Neural cell (in vitro differentiated cells): ENCODE results near the gene ACAN. TPM values are rescaled to one million over a fixed set of nuclear protein-coding genes. Genes with fewer than 3 reads are reported as not detected.

Experiments used
- H2AFZ ChIP-seq: fragments of 200-600, 300-800 bp; sonication (generic), shearing (Covaris generic); 2 replicates; pipeline ENCODE4 v1.6.0; 2014; ENCODE audit warnings: low read depth, mild to moderate bottlenecking, antibody characterized with exemption, low read length, moderate library complexity
- H3F3A ChIP-seq: fragments of 200-600 bp; shearing (Covaris generic); 2 replicates; pipeline ENCODE4 v1.6.1; 2016; ENCODE audit warnings: mild to moderate bottlenecking, moderate library complexity, mixed read lengths, antibody characterized with exemption, low read length; ENCODE audit not compliant: insufficient read depth, poor library complexity, severe bottlenecking
- H3K27ac ChIP-seq: fragments of 200-600, 300-800 bp; sonication (generic), shearing (Covaris generic); 2 replicates; pipeline ENCODE4 v1.5.1; 2014; ENCODE audit warnings: mild to moderate bottlenecking, low read length, moderate library complexity
- H3K27me3 ChIP-seq: fragments of 300-800, 200-600 bp; sonication (generic), shearing (Covaris generic); 2 replicates; pipeline ENCODE4 v1.6.0; 2014; ENCODE audit warnings: mild to moderate bottlenecking, low read depth, low read length, moderate library complexity; ENCODE audit not compliant: insufficient read depth
- H3K36me3 ChIP-seq: fragments of 300-800, 200-600 bp; sonication (generic), shearing (Covaris generic); 2 replicates; pipeline ENCODE4 v1.5.1; 2014; ENCODE audit warnings: mild to moderate bottlenecking, antibody characterized with exemption, low read length, moderate library complexity; ENCODE audit not compliant: insufficient read depth
- H3K4me2 ChIP-seq: fragments of 300-800, 200-600 bp; sonication (generic), shearing (Covaris generic); 2 replicates; pipeline ENCODE4 v1.6.0; 2014; ENCODE audit warnings: mild to moderate bottlenecking, low read length
- H3K4me3 ChIP-seq: fragments of 300-800, 200-600 bp; sonication (generic), shearing (Covaris generic); 2 replicates; pipeline ENCODE4 v1.5.1; 2014; ENCODE audit warnings: mild to moderate bottlenecking, low read length, moderate library complexity
- H3K79me2 ChIP-seq: fragments of 200-600 bp; shearing (Covaris generic); replicated peaks from 2 replicates; pipeline ENCODE4 v1.6.0; 2014; ENCODE audit warnings: mild to moderate bottlenecking, low read length, moderate library complexity; ENCODE audit not compliant: insufficient read depth
- H3K9ac ChIP-seq: fragments of 300-800, 200-600 bp; sonication (generic), shearing (Covaris generic); 2 replicates; pipeline ENCODE4 v1.6.1; 2016; ENCODE audit warnings: mild to moderate bottlenecking, low read length, mixed read lengths
- H3K9me2 ChIP-seq: fragments of 200-600 bp; shearing (Covaris generic); 2 replicates; pipeline ENCODE4 v1.6.1; 2016; ENCODE audit warnings: mild to moderate bottlenecking, low read length, mixed read lengths; ENCODE audit not compliant: insufficient read depth
- H3K9me3 ChIP-seq: fragments of 200-600, 300-800 bp; sonication (generic), shearing (Covaris generic); 2 replicates; pipeline ENCODE4 v1.6.1; 2016; ENCODE audit warnings: mild to moderate bottlenecking, mixed run types, low read length, moderate library complexity, mixed read lengths
- H4K20me1 ChIP-seq: fragments of 200-600 bp; shearing (Covaris generic); 2 replicates; pipeline ENCODE4 v1.6.1; 2016; ENCODE audit warnings: mild to moderate bottlenecking, mixed run types; ENCODE audit not compliant: insufficient read depth
- CTCF ChIP-seq: fragments of 450-650 bp; IDR thresholded peaks from 2 replicates; pipeline ENCODE4 v1.5.1; 2014; ENCODE audit warnings: antibody characterized with exemption, mild to moderate bottlenecking, moderate library complexity; ENCODE audit not compliant: poor library complexity, severe bottlenecking
- EP300 ChIP-seq: fragments of 450-650 bp; conservative IDR thresholded peaks from 2 replicates; pipeline ENCODE4 v1.6.1; 2014; ENCODE audit warnings: antibody characterized with exemption, mild to moderate bottlenecking, moderate library complexity; ENCODE audit not compliant: poor library complexity, severe bottlenecking
- EZH2 ChIP-seq: fragments of 200-600, 300-800 bp; shearing (Covaris generic), sonication (generic); IDR thresholded peaks from 2 replicates; pipeline ENCODE4 v1.6.1; 2014; ENCODE audit warnings: antibody characterized with exemption, low read length, borderline replicate concordance, mild to moderate bottlenecking; ENCODE audit not compliant: insufficient read depth, poor library complexity, severe bottlenecking
- MXI1 ChIP-seq: fragments of 450-650 bp; conservative IDR thresholded peaks from 2 replicates; pipeline ENCODE4 v1.6.1; 2014; ENCODE audit warnings: antibody characterized with exemption, mild to moderate bottlenecking; ENCODE audit not compliant: poor library complexity, severe bottlenecking
- POLR2AphosphoS5 ChIP-seq: IDR thresholded peaks from 2 replicates; pipeline ENCODE4 v1.6.1; 2012
- RAD21 ChIP-seq: fragments of 450-650 bp; conservative IDR thresholded peaks from 2 replicates; pipeline ENCODE4 v1.6.1; 2014; ENCODE audit warnings: antibody characterized with exemption, mild to moderate bottlenecking, moderate library complexity
- REST ChIP-seq: IDR thresholded peaks from 2 replicates; pipeline ENCODE4 v1.6.1; 2012; ENCODE audit warnings: borderline replicate concordance
- SMC3 ChIP-seq: fragments of 450-650 bp; conservative IDR thresholded peaks from 2 replicates; pipeline ENCODE4 v1.6.1; 2014; ENCODE audit warnings: antibody characterized with exemption, mild to moderate bottlenecking, moderate library complexity; ENCODE audit not compliant: poor library complexity
- TAF1 ChIP-seq: IDR thresholded peaks from 2 replicates; pipeline ENCODE4 v1.6.1; 2012; ENCODE audit warnings: low read depth
- polyA plus RNA-seq: library from polyadenylated mRNA; depleted of rRNA; stranded (reverse); fragments of >200 nt; gene quantifications from 2 replicates; pipeline ENCODE4 v1.2.3, GENCODE V29; 2014

Gene ACAN
- polyA plus RNA-seq, 1 donor from 2014 or later: not detected

- Histone ChIP-seq H2AFZ (no peak overlapping the region), H3K4me3 (peak overlapping the region; percentile 81), H3K9me3 (no peaks in the 10 kb centered on the region), H3K27ac (no peak overlapping the region), H3K9ac (peak overlapping the region; percentile 44), H3K4me2 (no peak overlapping the region), H3K79me2 (no peaks in the 10 kb centered on the region), H3K36me3 (no peaks in the 10 kb centered on the region), H3F3A (no peaks in the 10 kb centered on the region), H3K9me2 (no peaks in the 10 kb centered on the region), H4K20me1 (no peaks in the 10 kb centered on the region), H3K27me3 (peaks cover 42% of the 10 kb centered on the region)
- TF ChIP-seq CTCF (no peak), EP300 (no peak), REST (no peak), MXI1 (no peak), TAF1 (no peak), SMC3 (no peak), POLR2AphosphoS5 (no peak)
Measured at GRCh38 chr15:88802250-88802990, 816 bp upstream of the ACAN start.

GRCh38 chr15:88802991-88803240, 320 bp upstream of the ACAN start:
- Histone ChIP-seq H3K9me3 (no peaks in the 10 kb centered on the region), H3K4me2 (no peak overlapping the region), H4K20me1 (no peaks in the 10 kb centered on the region), H2AFZ (no peak overlapping the region), H3K27me3 (peaks cover 42% of the 10 kb centered on the region), H3F3A (no peaks in the 10 kb centered on the region), H3K9ac (peak overlapping the region; percentile 44), H3K79me2 (no peaks in the 10 kb centered on the region), H3K27ac (no peak overlapping the region), H3K36me3 (no peaks in the 10 kb centered on the region), H3K4me3 (peak overlapping the region; percentile 81), H3K9me2 (no peaks in the 10 kb centered on the region)
- no peak for TF ChIP-seq TAF1
- no peak for TF ChIP-seq RAD21
- TF ChIP-seq EZH2: no peak
- no peak for TF ChIP-seq REST
- no peak for TF ChIP-seq EP300
